K562 treated with DMSO at 1 percent for 24 hours (cell line): Measurements from ENCODE around the gene AMBP. TPM values are rescaled to one million over a fixed set of nuclear protein-coding genes. Genes with fewer than 3 reads are reported as not detected.

ENCODE experiments used
- total RNA-seq: library from RNA; unstranded; fragments of 300-600 nt; gene quantifications from 2 replicates; pipeline ENCODE4 v1.2.3, GENCODE V29; 2022; ENCODE audit warnings: low read depth; ENCODE audit not compliant: insufficient read depth

Gene AMBP
- total RNA-seq = not detected in 2 replicates

GRCh38 chr9:114078021-114078780 is at the start of gene AMBP:
TSS of gene AMBP (minus strand) at chr9:114078300. CDS start at chr9:114078209, 91 bp downstream.

GRCh38 chr9:114098936-114099668 is 21.0 kb upstream of the AMBP start, which contains the start of gene KIF12:
TSS of gene KIF12 (minus strand) at chr9:114099292. CDS start at chr9:114099276, 16 bp downstream.

Other genes starting within 250 kb of the AMBP start
- 6.5 and 7.0 TPM in 2 replicates for gene ZNF618, start 202.0 kb downstream of the AMBP start, total RNA-seq
- gene KIF12, start 21.0 kb upstream of the AMBP start, total RNA-seq = not detected in 2 replicates
- gene COL27A1, start 77.2 kb upstream of the AMBP start, total RNA-seq = not detected in 2 replicates
- not detected in 2 replicates for gene ORM1, start 244.8 kb upstream of the AMBP start, total RNA-seq